Immature natural killer cell (primary cell): ENCODE measurements around the gene NLRP3. TPM values are rescaled to one million over a fixed set of nuclear protein-coding genes. Genes with fewer than 3 reads are reported as not detected.
A peak's percentile ranks its signal among the peaks of the same experiment; 100 is the strongest.
"Not testable (repeated sequence)": the region's sequence is repeated elsewhere in the genome, so short reads cannot be mapped to it uniquely, and the experiment has no call there.

Experiments
- DNase-seq, 3 donors: peaks; one replicate each; pipeline ENCODE4 v3.0.0; 2022; ENCODE audit warnings: mixed read lengths in 1 of 3
- H3K27ac Mint-ChIP-seq, 6 donors: one replicate each; pipeline ENCODE4 v1.8.0; 2020; ENCODE audit warnings: mixed read lengths in 6 of 6, mild to moderate bottlenecking in 5 of 6, inconsistent platforms in 4 of 6, moderate library complexity in 3 of 6
- H3K27me3 Mint-ChIP-seq, 3 donors: one replicate each; pipeline ENCODE4 v1.8.0; 2020 to 2021; ENCODE audit warnings: low read depth in 3 of 3, mild to moderate bottlenecking in 3 of 3, mixed read lengths in 3 of 3, moderate library complexity in 3 of 3, inconsistent platforms in 1 of 3
- H3K36me3 Mint-ChIP-seq, 3 donors: one replicate each; pipeline ENCODE4 v1.8.0; 2020; ENCODE audit warnings: mixed read lengths in 3 of 3, inconsistent platforms in 2 of 3, mild to moderate bottlenecking in 2 of 3
- H3K4me1 Mint-ChIP-seq, 2 donors: one replicate each; pipeline ENCODE4 v1.8.0; 2020; ENCODE audit warnings: inconsistent platforms in 2 of 2, mild to moderate bottlenecking in 2 of 2, mixed read lengths in 2 of 2, moderate library complexity in 1 of 2
- H3K4me3 Mint-ChIP-seq, 5 donors: one replicate each; pipeline ENCODE4 v1.8.0; 2020; ENCODE audit warnings: mild to moderate bottlenecking in 5 of 5, mixed read lengths in 5 of 5, inconsistent platforms in 3 of 5, moderate library complexity in 3 of 5
- H3K9me3 Mint-ChIP-seq, 6 donors: one replicate each; pipeline ENCODE4 v1.8.0; 2020; ENCODE audit warnings: mild to moderate bottlenecking in 6 of 6, mixed read lengths in 6 of 6, inconsistent platforms in 4 of 6, moderate library complexity in 3 of 6
- polyA plus RNA-seq, 3 donors: library from polyadenylated mRNA; unstranded; fragments of 300-500 nt; fragmentation: Illumina TruSeq; gene quantifications; one replicate each; pipeline ENCODE4 v1.2.3, GENCODE V29; 2021

Gene NLRP3
- polyA plus RNA-seq, 3 donors from 2014 or later = 1.0 to 1.5 TPM; not detected in 1

DNA sequence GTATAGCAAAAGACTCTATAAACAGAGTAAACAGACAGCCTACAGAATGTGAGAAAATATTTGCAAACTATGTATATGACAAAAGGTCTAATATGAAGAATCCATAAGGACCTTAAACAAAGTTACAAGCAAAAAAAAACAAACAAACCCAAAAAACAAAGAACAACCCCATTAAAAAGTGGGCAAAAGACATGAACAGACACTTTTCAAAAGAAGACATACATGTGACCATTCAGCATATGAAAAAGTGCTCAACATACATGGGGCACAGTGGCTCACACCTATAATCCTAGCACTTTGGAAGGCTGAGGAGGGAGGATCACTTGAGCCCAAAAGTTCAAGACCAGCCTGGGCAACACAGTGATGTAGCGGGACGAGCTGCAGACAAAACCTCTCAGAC, 59.8 kb downstream of the NLRP3 start:
- Mint-ChIP-seq H3K36me3 (no peaks in the 10 kb centered on the region), H3K27ac (no peak overlapping the region), H3K27me3 (peaks cover 0 to 3% (median 2%) of the 10 kb centered on the region in 3 donors), H3K9me3 (no peaks in the 10 kb centered on the region), H3K4me1 (no peaks in the 10 kb centered on the region), H3K4me3 (no peak overlapping the region)
- DNase-seq = no peak

DNA sequence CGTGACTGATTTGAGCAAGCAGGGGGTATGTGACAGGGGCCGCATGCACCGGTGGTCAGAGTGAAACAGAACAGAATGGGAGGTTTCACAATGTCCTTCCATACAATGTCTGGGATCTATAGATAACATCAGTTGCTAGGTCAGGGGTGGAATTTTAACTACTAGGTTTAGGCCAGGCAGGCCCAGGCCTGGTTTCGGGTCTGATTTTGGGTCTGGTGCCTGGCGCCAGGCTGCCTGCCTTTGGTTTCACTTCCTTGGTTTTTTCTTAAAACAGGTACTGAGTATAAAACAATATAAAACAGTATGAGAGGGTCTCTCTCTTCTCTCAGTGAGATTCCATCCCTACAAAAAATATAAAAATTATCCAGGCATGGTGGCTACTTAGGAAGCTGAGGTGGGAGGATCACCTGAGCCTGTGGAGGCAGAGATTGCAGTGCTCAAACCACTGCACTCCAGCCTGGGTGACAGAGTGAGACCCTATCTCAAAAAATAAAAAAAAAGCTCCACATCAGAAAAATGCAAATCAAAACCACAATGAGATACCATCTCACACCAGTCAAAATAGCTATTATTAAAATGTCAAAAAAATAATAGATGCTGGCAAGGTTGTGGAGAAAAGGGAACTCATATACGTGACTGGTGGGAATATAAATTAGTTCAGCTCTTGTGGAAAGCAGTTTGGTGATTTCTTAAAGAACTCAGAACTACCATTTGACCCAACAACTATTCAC, 60.5 kb downstream of the NLRP3 start:
- not testable (repeated sequence) for H3K36me3 Mint-ChIP-seq, H3K4me3 Mint-ChIP-seq, DNase-seq, H3K27ac Mint-ChIP-seq, H3K4me1 Mint-ChIP-seq, H3K9me3 Mint-ChIP-seq, H3K27me3 Mint-ChIP-seq

DNA sequence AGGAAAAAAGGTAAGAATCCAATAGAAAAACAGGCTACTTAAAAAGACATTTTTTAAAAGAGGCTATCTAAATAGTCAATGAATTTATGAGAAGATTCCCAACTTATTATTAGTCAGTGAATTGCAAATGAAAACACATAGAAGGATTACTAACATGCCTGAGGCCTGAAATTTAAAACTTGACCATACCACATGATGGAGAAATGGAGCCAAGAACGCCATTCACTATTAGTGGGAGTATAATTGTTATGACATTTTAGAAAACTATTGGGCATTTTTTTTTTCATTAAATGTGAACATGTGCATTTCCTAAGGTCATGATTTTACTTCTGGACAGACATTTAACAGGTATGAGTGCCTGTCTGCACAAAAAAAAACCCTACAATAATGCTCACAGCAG, 66.8 kb downstream of the NLRP3 start:
- Mint-ChIP-seq H3K4me1 (no peaks in the 10 kb centered on the region), H3K9me3 (no peaks in the 10 kb centered on the region), H3K36me3 (no peaks in the 10 kb centered on the region), H3K27ac (no peak overlapping the region), H3K4me3 (no peak overlapping the region), H3K27me3 (peaks cover 0 to 8% (median 2%) of the 10 kb centered on the region in 3 donors)
- DNase-seq = no peak

DNA sequence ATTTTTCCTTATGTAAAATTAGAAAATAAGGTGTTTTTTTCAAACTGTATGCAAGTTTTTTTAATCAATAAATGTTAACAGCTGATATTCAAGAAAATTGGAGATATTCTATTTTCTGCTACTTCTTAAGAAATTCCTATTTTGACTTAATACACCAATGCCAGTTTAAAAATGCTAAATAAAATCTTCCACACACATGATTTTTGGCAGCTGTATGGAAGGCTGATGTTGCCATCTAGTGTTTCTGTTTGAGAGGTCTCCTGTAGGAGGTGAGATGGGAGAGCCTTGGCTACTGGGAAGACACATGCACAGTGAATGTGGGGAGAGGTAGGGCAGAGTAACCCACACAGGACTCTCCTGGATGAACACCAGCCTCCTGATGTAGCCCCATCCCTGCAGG, 71.1 kb downstream of the NLRP3 start:
- Mint-ChIP-seq H3K36me3 (no peaks in the 10 kb centered on the region), H3K27ac (no peak overlapping the region), H3K9me3 (no peaks in the 10 kb centered on the region), H3K4me3 (no peak overlapping the region), H3K27me3 (peaks cover 0 to 4% (median 4%) of the 10 kb centered on the region in 3 donors), H3K4me1 (no peaks in the 10 kb centered on the region)
- DNase-seq = peak; percentile 18 to 28 (median 26)

DNA sequence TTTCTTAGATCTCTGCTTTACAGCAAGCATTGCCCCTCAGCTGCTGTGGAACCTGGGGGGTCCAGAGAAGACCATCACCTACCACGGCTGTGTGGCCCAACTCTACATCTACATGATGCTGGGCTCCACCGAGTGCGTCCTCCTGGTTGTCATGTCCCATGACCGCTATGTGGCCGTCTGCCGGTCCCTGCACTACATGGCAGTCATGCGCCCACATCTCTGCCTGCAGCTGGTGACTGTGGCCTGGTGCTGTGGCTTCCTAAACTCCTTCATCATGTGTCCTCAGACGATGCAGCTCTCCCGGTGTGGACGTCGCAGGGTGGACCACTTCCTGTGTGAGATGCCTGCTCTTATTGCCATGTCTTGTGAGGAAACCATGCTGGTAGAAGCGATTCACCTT, 75.4 kb downstream of the NLRP3 start:
- Mint-ChIP-seq H3K9me3 (no peaks in the 10 kb centered on the region), H3K4me3 (no peak overlapping the region), H3K36me3 (no peaks in the 10 kb centered on the region), H3K4me1 (no peaks in the 10 kb centered on the region), H3K27me3 (peaks cover 1 to 4% (median 2%) of the 10 kb centered on the region in 3 donors), H3K27ac (no peak overlapping the region)
- peak in 1 of 3 donors; percentile 2 for DNase-seq

DNA sequence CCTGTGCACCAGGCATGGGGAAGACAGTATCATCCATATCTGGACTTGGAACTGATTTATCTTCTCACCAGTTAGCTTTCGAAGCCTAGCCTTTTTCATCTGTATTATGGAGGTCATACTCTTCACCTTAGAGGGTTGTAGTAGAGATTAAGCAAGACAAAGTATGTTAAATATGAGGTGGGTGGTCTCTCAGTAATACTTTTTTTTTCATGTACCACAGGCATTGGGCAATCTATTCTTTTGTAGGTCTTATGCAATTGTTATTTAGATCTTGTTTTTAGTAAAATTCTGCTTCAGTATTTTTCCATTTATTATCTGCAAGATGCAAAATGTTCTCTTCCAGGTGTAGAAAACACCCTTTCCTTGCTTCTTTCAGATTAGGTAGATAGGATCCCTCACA, 77.1 kb downstream of the NLRP3 start:
- DNase-seq = no peak
- H3K27me3 Mint-ChIP-seq = peaks cover 1 to 5% (median 4%) of the 10 kb centered on the region in 3 donors
- no peak overlapping the region for H3K4me3 Mint-ChIP-seq
- no peaks in the 10 kb centered on the region for H3K4me1 Mint-ChIP-seq
- no peak overlapping the region for H3K27ac Mint-ChIP-seq
- no peaks in the 10 kb centered on the region for H3K9me3 Mint-ChIP-seq
- no peaks in the 10 kb centered on the region for H3K36me3 Mint-ChIP-seq

DNA sequence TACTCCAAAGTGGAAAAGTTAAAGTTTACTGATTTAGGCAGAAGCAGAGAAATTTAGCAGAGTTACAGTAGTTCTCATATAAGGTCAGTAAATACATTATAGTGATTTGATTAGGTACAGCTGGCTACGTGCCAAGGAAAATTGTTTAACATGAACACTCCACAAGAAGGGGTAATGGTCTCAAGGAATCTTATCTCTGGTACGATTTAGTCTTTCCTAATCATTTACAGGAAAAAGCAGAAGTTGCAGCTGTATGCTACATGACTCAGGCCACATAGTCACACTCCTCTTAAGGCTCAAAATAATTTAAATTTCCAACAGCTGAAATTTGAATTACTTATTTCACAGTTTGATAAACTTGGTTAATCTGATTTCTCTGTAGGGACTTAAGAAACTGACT, 78.8 kb downstream of the NLRP3 start:
- Mint-ChIP-seq H3K4me1 (no peaks in the 10 kb centered on the region), H3K27ac (no peak overlapping the region), H3K4me3 (no peak overlapping the region), H3K9me3 (no peaks in the 10 kb centered on the region), H3K36me3 (no peaks in the 10 kb centered on the region), H3K27me3 (peaks cover 1 to 8% (median 2%) of the 10 kb centered on the region in 3 donors)
- DNase-seq = no peak

DNA sequence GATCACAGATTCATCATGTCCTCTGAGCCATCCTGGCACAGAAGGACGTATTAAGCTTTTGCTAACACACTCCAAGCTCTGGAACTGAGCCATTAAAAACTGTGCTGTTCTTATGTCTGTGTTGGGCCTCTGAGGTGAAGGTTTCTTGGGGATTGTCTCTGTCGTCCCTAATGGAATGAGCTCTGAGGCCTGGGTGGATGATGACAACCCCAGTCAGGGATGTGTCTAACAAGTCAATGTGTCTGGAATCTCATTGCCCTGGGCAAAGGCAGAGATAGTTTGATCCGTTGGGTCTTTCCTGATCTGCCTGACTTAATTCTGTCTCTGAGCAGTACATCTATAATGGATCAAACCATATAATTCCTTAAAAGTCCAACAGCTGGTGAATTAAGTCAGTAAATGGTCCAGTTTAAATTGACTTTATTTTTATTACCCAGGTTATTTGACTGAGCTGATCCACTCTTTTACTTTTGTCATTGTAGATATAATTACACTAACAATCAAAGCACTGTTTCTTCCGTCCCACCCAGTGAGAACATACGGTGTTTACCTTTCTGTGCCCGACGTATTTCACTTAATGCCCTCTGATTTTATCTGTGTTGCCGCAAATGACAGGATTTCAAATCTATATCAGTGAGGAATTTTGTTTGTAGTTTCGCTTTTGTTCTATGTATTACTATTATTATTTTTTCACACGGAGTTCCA, 80.8 kb downstream of the NLRP3 start:
- H3K36me3 Mint-ChIP-seq = no peaks in the 10 kb centered on the region
- no peak for DNase-seq
- H3K27ac Mint-ChIP-seq = no peak overlapping the region
- no peaks in the 10 kb centered on the region for H3K4me1 Mint-ChIP-seq
- no peaks in the 10 kb centered on the region for H3K9me3 Mint-ChIP-seq
- H3K27me3 Mint-ChIP-seq = peaks cover 0 to 8% (median 1%) of the 10 kb centered on the region in 3 donors
- H3K4me3 Mint-ChIP-seq = no peak overlapping the region

Other genes starting within 250 kb of the NLRP3 start
- 1 to 10 TPM; 2.3 to 5.7 (median 2.7) TPM for gene ZNF124, start 244.2 kb upstream of the NLRP3 start, polyA plus RNA-seq
- gene VN1R5, start 160.1 kb upstream of the NLRP3 start, polyA plus RNA-seq = not detected
- gene ZNF496, start 84.3 kb upstream of the NLRP3 start, polyA plus RNA-seq = 10 to 100 TPM in 2 of 3 donors, 1 to 10 TPM in 1; 2.7 to 11.0 (median 10.5) TPM
- gene OR2B11, start 41.9 kb downstream of the NLRP3 start, polyA plus RNA-seq = not detected
- not detected for gene OR2C3, start 120.3 kb downstream of the NLRP3 start, polyA plus RNA-seq
- under 1 TPM in 2 of 3 donors, not detected in 1; 0.07 to 0.32 TPM for gene GCSAML, start 133.0 kb downstream of the NLRP3 start, polyA plus RNA-seq
- gene OR2G2, start 172.2 kb downstream of the NLRP3 start, polyA plus RNA-seq = not detected
- not detected for gene OR2G3, start 189.4 kb downstream of the NLRP3 start, polyA plus RNA-seq